ENCODE measurements around the gene ATP10B. TPM values are rescaled to one million over a fixed set of nuclear protein-coding genes. Genes with fewer than 3 reads are reported as not detected.

Gene ATP10B
- total and polyA plus RNA-seq, 2 of the 8 experiments (the other 6 are each of a cell fraction or from before 2014, with no cell fraction given): 0.06 to 0.11 TPM

GRCh38 chr5:160787240-160787639 is 64.8 kb downstream of the ATP10B start:
- H2BK120ac ChIP-seq (replicated peaks; ENCODE audit: low read depth, low read length): no peak overlapping the region
- H2BK12ac ChIP-seq (ENCODE audit: low read depth, low read length): no peak overlapping the region
- no peak overlapping the region for H4K5ac ChIP-seq (ENCODE audit: insufficient read length, low read depth, low read length)
- POLR2A ChIA-PET (ENCODE audit: partially characterized antibody): no interaction called here
- no peaks in the 10 kb centered on the region for H3K79me1 ChIP-seq (ENCODE audit: low read depth, low read length)
- H3K27ac ChIP-seq (ENCODE audit: low read depth, low read length): no peak overlapping the region
- no peak overlapping the region for H3K14ac ChIP-seq (ENCODE audit: insufficient read length)
- no peaks in the 10 kb centered on the region; the same call in 1 of the 2 replicates for H3K23me2 ChIP-seq (ENCODE audit: low read depth, low read length)
- no peak overlapping the region for H3K18ac ChIP-seq (ENCODE audit: extremely low read depth, low read length)
- H3K4me2 ChIP-seq (ENCODE audit: insufficient read depth in 1 of 2, low read depth in 2 of 2, low read length in 2 of 2): no peak overlapping the region
- no peak overlapping the region for H4K91ac ChIP-seq (replicated peaks; ENCODE audit: insufficient read length, low read length)
- no peak overlapping the region for H3K9ac ChIP-seq (replicated peaks in 1 of 4; ENCODE audit: extremely low read depth in 1 of 4, low read depth in 3 of 4, low read length in 3 of 4)
- WGBS, 2 experiments (ENCODE audit: extremely low coverage in 1 of 2, insufficient coverage in 1 of 2, insufficient read length in 1 of 2, insufficient replicate concordance in 2 of 2, low coverage in 1 of 2, low lambda C conversion rate in 2 of 2, missing lambda C conversion rate in 1 of 2): 60% methylated on average over 4 of the region's 4 CpGs; no CpG with 5 or more reads in 1 of the 2 experiments
- H2AK5ac ChIP-seq (ENCODE audit: low read depth, low read length): no peak overlapping the region
- no peak overlapping the region for H3K4me3 ChIP-seq (ENCODE audit: extremely low read depth in 1 of 4, insufficient read depth in 2 of 4, low read depth in 3 of 4, low read length in 4 of 4)
- peak; percentile 48 for FAIRE-seq
- DNase-seq (ENCODE audit: low read depth in 1 of 2, low spot score in 2 of 2): peak; percentile 15 to 53
- H3K9me3 ChIP-seq (ENCODE audit: insufficient read depth in 2 of 2, low read depth in 1 of 2, low read length in 1 of 2): no peaks in the 10 kb centered on the region
- H3K56ac ChIP-seq (replicated peaks; ENCODE audit: insufficient read length, low read depth, low read length): no peak overlapping the region
- no peak overlapping the region for H3K4ac ChIP-seq (replicated peaks; ENCODE audit: insufficient read length, low read depth, low read length)
- H4K20me1 ChIP-seq (replicated peaks in 1 of 2; ENCODE audit: control insufficient read depth in 1 of 2, insufficient read depth in 2 of 2, low read length in 2 of 2): no peaks in the 10 kb centered on the region
- H3K79me2 ChIP-seq (ENCODE audit: control insufficient read depth in 1 of 2, insufficient read depth in 2 of 2, low read length in 2 of 2): no peaks in the 10 kb centered on the region
- no peak overlapping the region for H2BK15ac ChIP-seq (ENCODE audit: low read length)
- CTCF ChIA-PET (ENCODE audit: partially characterized antibody): interaction anchor here (0.6 to 4.6 kb wide), 36 partner anchors 9 to 1129 kb away, joined by 3 to 32 read pairs (median 4); no protein-coding TSS in a partner anchor
- H3K4me1 ChIP-seq (replicated peaks in 1 of 4; ENCODE audit: control insufficient read depth in 3 of 4, insufficient read depth in 4 of 4, low read length in 3 of 4): no peaks in the 10 kb centered on the region
- no peaks in the 10 kb centered on the region for H3K27me3 ChIP-seq (replicated peaks in 1 of 4; ENCODE audit: control insufficient read depth in 3 of 4, extremely low read depth in 1 of 4, insufficient read depth in 3 of 4, low read length in 3 of 4)
- H2BK5ac ChIP-seq (ENCODE audit: low read depth, low read length): no peak overlapping the region
- no peak overlapping the region for H4K8ac ChIP-seq (ENCODE audit: extremely low read depth, insufficient read depth, low read length)
- no peak overlapping the region for H2AFZ ChIP-seq (ENCODE audit: low read length)
- no peaks in the 10 kb centered on the region for H3K36me3 ChIP-seq (ENCODE audit: control insufficient read depth in 2 of 4, insufficient read depth in 4 of 4, low read length in 3 of 4)
- no peak overlapping the region for H3K23ac ChIP-seq (ENCODE audit: insufficient read length)
- no peak overlapping the region for H2BK20ac ChIP-seq (ENCODE audit: low read length)
- TF ChIP-seq MAFK (IDR thresholded peaks at IDR 0.05; ENCODE audit: low read depth, low read length): no peak
- TF ChIP-seq EGR1 (IDR thresholded peaks at IDR 0.05; ENCODE audit: borderline replicate concordance, low read depth, low read length): no peak
- no peak for TF ChIP-seq POLR2A (IDR thresholded peaks at IDR 0.05; ENCODE audit: control extremely low read depth in 1 of 2, low read depth in 2 of 2, low read length in 2 of 2)
- TF ChIP-seq E2F6 (IDR thresholded peaks at IDR 0.05): no peak
- no peak for TF ChIP-seq TAF7 (optimal IDR thresholded peaks at IDR 0.05; ENCODE audit: borderline replicate concordance, low read depth, low read length)
- peak; percentile 89 to 94 for TF ChIP-seq RAD21 (IDR thresholded peaks at IDR 0.05 in 1 of 2, conservative IDR thresholded peaks at IDR 0.05 in 1 of 2; ENCODE audit: low read depth in 2 of 2, low read length in 2 of 2)
- TF ChIP-seq CEBPB (IDR thresholded peaks at IDR 0.05; ENCODE audit: low read depth, low read length): no peak
- no peak for TF ChIP-seq RNF2 (IDR thresholded peaks at IDR 0.05; ENCODE audit: borderline replicate concordance, low read depth, low read length, missing control alignments, poor library complexity, severe bottlenecking)
- no peak for TF ChIP-seq RXRA (IDR thresholded peaks at IDR 0.05; ENCODE audit: insufficient read depth, low read depth, low read length)
- TF ChIP-seq RBBP5 (IDR thresholded peaks at IDR 0.05; ENCODE audit: borderline replicate concordance, low read depth, low read length): no peak
- TF ChIP-seq PHF8 (conservative IDR thresholded peaks at IDR 0.05; ENCODE audit: low read depth, low read length): no peak
- no peak for TF ChIP-seq EZH2 (IDR thresholded peaks at IDR 0.05; ENCODE audit: low read depth, low read length, severe bottlenecking)

Measured in H1 (cell line).